ENCODE data around the gene RAVER1.

GRCh38 chr19:10270180-10270615 is 63.1 kb downstream of the RAVER1 start:
- TF ChIP-seq POLR2A (IDR thresholded peaks at IDR 0.05) (no peak), CTCF (IDR thresholded peaks at IDR 0.05) (no peak), POLR2AphosphoS5 (IDR thresholded peaks at IDR 0.05) (peak in 1 of 3 donors; percentile 23), EP300 (IDR thresholded peaks at IDR 0.05) (no peak)

Measured in stomach (tissue), 4 donors.